PFSK-1 (cell line): ENCODE results near the gene DTL.

Source experiments
- FOXP2 ChIP-seq: optimal IDR thresholded peaks from 2 replicates; pipeline ENCODE3; 2011; ENCODE audit warnings: borderline replicate concordance, control low read depth, inconsistent platforms; ENCODE audit not compliant: insufficient read depth; ENCODE audit errors: extremely low read length, extremely low read depth
- POLR2AphosphoS5 ChIP-seq: IDR thresholded peaks from 2 replicates; pipeline ENCODE4 v1.6.1; 2012; ENCODE audit warnings: low read depth, mild to moderate bottlenecking, control low read depth, low read length, moderate library complexity
- SIN3A ChIP-seq: IDR thresholded peaks from 2 replicates; pipeline ENCODE4 v1.6.1; 2012; ENCODE audit warnings: mild to moderate bottlenecking, low read length, moderate library complexity, borderline replicate concordance; ENCODE audit not compliant: insufficient read depth
- TAF1 ChIP-seq: IDR thresholded peaks from 2 replicates; pipeline ENCODE4 v1.6.1; 2012; ENCODE audit warnings: low read length, control low read depth, borderline replicate concordance; ENCODE audit not compliant: insufficient read depth
- TF ChIP-seq, protein P1 (sequence below), 2 experiments: IDR thresholded peaks; 2 replicates each; pipeline versions ENCODE4 v1.6.1 to v1.8.0; 2011 to 2012; ENCODE audit warnings: low read depth in 2 of 2, low read length in 2 of 2, control low read depth in 1 of 2, inconsistent platforms in 1 of 2, mild to moderate bottlenecking in 1 of 2, moderate library complexity in 1 of 2; ENCODE audit not compliant: insufficient read depth in 1 of 2

GRCh38 chr1:212060632-212061472 lies 25.3 kb downstream of the DTL start:
- TF ChIP-seq POLR2AphosphoS5, result no peak
- TF ChIP-seq, protein P1, sequence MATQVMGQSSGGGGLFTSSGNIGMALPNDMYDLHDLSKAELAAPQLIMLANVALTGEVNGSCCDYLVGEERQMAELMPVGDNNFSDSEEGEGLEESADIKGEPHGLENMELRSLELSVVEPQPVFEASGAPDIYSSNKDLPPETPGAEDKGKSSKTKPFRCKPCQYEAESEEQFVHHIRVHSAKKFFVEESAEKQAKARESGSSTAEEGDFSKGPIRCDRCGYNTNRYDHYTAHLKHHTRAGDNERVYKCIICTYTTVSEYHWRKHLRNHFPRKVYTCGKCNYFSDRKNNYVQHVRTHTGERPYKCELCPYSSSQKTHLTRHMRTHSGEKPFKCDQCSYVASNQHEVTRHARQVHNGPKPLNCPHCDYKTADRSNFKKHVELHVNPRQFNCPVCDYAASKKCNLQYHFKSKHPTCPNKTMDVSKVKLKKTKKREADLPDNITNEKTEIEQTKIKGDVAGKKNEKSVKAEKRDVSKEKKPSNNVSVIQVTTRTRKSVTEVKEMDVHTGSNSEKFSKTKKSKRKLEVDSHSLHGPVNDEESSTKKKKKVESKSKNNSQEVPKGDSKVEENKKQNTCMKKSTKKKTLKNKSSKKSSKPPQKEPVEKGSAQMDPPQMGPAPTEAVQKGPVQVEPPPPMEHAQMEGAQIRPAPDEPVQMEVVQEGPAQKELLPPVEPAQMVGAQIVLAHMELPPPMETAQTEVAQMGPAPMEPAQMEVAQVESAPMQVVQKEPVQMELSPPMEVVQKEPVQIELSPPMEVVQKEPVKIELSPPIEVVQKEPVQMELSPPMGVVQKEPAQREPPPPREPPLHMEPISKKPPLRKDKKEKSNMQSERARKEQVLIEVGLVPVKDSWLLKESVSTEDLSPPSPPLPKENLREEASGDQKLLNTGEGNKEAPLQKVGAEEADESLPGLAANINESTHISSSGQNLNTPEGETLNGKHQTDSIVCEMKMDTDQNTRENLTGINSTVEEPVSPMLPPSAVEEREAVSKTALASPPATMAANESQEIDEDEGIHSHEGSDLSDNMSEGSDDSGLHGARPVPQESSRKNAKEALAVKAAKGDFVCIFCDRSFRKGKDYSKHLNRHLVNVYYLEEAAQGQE (IDR thresholded peaks at IDR 0.05; ENCODE audit: insufficient read depth in 1 of 2, low read depth in 2 of 2, low read length in 2 of 2), result no peak
- TF ChIP-seq TAF1, result no peak
- no peak for TF ChIP-seq FOXP2
- no peak for TF ChIP-seq SIN3A
